ENCODE measurements around the gene SHROOM2. TPM values are rescaled to one million over a fixed set of nuclear protein-coding genes. Genes with fewer than 3 reads are reported as not detected.

The SHROOM2 gene
- total RNA-seq, 8 experiments from 2014 or later: 2.5 to 65.1 (median 18.8) TPM

- no peak overlapping the region for H3K4me3 ChIP-seq
- WGBS, 10 experiments: 67% methylated on average over 1 of the region's 9 CpGs; no CpG with 5 or more reads in 9 of the 10 experiments
- in situ Hi-C loops (cut with MboI; ENCODE audit: low pct_unique_long_range_greater_than_20kb in 2 of 9, low sequenced_read_pairs in 9 of 9, unreplicated experiment in 9 of 9): loop anchor here in 1 of 9 experiments (25.0 kb wide), 1 partner anchor 115 kb away; no protein-coding TSS in a partner anchor
Observed at GRCh38 chrX:9997041-9997440, 210.8 kb downstream of the SHROOM2 start.

GRCh38 chrX:9997524-9997923, 211.3 kb downstream of the SHROOM2 start:
- in situ Hi-C loops (cut with MboI; ENCODE audit: low pct_unique_long_range_greater_than_20kb in 2 of 9, low sequenced_read_pairs in 9 of 9, unreplicated experiment in 9 of 9): loop anchor here in 1 of 9 experiments (25.0 kb wide), 1 partner anchor 115 kb away; no protein-coding TSS in a partner anchor
- no peaks in the 10 kb centered on the region for H3K4me1 ChIP-seq (replicated peaks in 1 of 2)
- 0% methylated on average over 1 of the region's 8 CpGs; no CpG with 5 or more reads in 9 of the 10 experiments for WGBS, 10 experiments
- H3K27ac ChIP-seq: no peak overlapping the region
- ATAC-seq (replicated peaks in 6 of 8): no peak
- no peak overlapping the region for H3K4me3 ChIP-seq

More at GRCh38 chrX:9997041-9997440, 210.8 kb downstream of the SHROOM2 start:
- no peak overlapping the region for H3K27ac ChIP-seq
- no peaks in the 10 kb centered on the region for H3K4me1 ChIP-seq (replicated peaks in 1 of 2)
- ATAC-seq (replicated peaks in 6 of 8): no peak

Other genes with a start within 250 kb of the SHROOM2 start
- 1 to 10 TPM in 3 of 8 experiments, under 1 TPM in 4, not detected in 1; 0.25 to 1.5 (median 0.63) TPM for gene GPR143, start 20.6 kb upstream of the SHROOM2 start, total RNA-seq
- gene CLDN34, start 180.9 kb downstream of the SHROOM2 start, total RNA-seq: under 1 TPM in 5 of 8 experiments, not detected in 3; 0.45 to 0.90 (median 0.64) TPM

All from motor neuron (in vitro differentiated cells).